ENCODE results near the gene C9orf40.

C9orf40 gene

GRCh38 chr9:74952201-74953151, at the start of gene C9orf40:
Gene C9orf40 (minus strand): TSS chr9:74952912. CDS start chr9:74952611, 301 bp downstream.
- DNase-seq (ENCODE audit: low spot score) = peak; percentile 94

- DNase-seq (ENCODE audit: low spot score) = no peak
These were observed 49.2 kb upstream of the C9orf40 start for GRCh38 chr9:75001719-75002421.

- no peak for DNase-seq (ENCODE audit: low spot score)
These were observed 48.1 kb upstream of the C9orf40 start for GRCh38 chr9:75000835-75001234.

GRCh38 chr9:74985041-74985440, 32.3 kb upstream of the C9orf40 start:
- DNase-seq (ENCODE audit: low spot score) = no peak

- no peak for DNase-seq (ENCODE audit: low spot score)
These were observed 31.0 kb upstream of the C9orf40 start for GRCh38 chr9:74983709-74984108.

- no peak for DNase-seq (ENCODE audit: low spot score)
These were observed 27.1 kb upstream of the C9orf40 start for GRCh38 chr9:74979844-74980243.

- DNase-seq (ENCODE audit: low spot score) = no peak
These were observed 24.6 kb upstream of the C9orf40 start for GRCh38 chr9:74977287-74977686.

- DNase-seq (ENCODE audit: low spot score) = no peak
These were observed 22.8 kb upstream of the C9orf40 start for GRCh38 chr9:74975538-74975937.

GRCh38 chr9:74974558-74974957, 21.8 kb upstream of the C9orf40 start:
- no peak for DNase-seq (ENCODE audit: low spot score)

GRCh38 chr9:74973714-74974113, 21.0 kb upstream of the C9orf40 start:
- no peak for DNase-seq (ENCODE audit: low spot score)

- DNase-seq (ENCODE audit: low spot score) = no peak
These were observed 10.3 kb upstream of the C9orf40 start for GRCh38 chr9:74963056-74963455.

GRCh38 chr9:74961496-74961895, 8.8 kb upstream of the C9orf40 start:
- DNase-seq (ENCODE audit: low spot score) = no peak

GRCh38 chr9:74960561-74960960, 7.8 kb upstream of the C9orf40 start:
- no peak for DNase-seq (ENCODE audit: low spot score)

GRCh38 chr9:74958587-74958986, 5.9 kb upstream of the C9orf40 start:
- no peak for DNase-seq (ENCODE audit: low spot score)

- no peak for DNase-seq (ENCODE audit: low spot score)
These were observed 581 bp upstream of the C9orf40 start for GRCh38 chr9:74953235-74953751.

GRCh38 chr9:74951725-74952151, 974 bp downstream of the C9orf40 start:
- DNase-seq (ENCODE audit: low spot score) = peak; percentile 80

- DNase-seq (ENCODE audit: low spot score) = no peak
These were observed 1.5 kb downstream of the C9orf40 start for GRCh38 chr9:74951107-74951720.

- DNase-seq (ENCODE audit: low spot score) = no peak
These were observed 2.6 kb downstream of the C9orf40 start for GRCh38 chr9:74949859-74950855.

GRCh38 chr9:74948937-74949336, 3.8 kb downstream of the C9orf40 start:
- no peak for DNase-seq (ENCODE audit: low spot score)

- no peak for DNase-seq (ENCODE audit: low spot score)
These were observed 6.0 kb downstream of the C9orf40 start for GRCh38 chr9:74946686-74947085.

GRCh38 chr9:74942801-74943200, 9.9 kb downstream of the C9orf40 start:
- no peak for DNase-seq (ENCODE audit: low spot score)

Data from left forelimb (tissue), 1 donor.